ENCODE measurements around the gene IFIT5.

DNA sequence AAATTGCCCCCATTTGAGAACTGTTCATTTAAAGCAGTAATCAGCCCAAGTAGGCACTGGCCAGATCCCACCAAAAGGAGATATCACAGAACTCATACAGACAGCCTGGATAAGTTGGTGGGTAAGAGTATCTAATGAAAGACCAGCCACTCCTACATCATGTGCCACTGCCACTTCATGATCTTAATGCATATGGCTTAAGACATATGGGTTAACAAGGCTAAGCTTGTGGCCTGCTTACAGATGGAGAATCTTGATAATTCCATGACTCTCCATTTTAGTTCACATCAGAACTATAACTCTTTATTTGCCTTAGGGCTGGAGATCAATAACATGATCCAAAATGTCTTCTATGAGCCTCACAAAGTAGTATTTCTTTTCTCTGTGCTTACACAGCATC, 43.3 kb upstream of the IFIT5 start:
- TF ChIP-seq, protein P1, sequence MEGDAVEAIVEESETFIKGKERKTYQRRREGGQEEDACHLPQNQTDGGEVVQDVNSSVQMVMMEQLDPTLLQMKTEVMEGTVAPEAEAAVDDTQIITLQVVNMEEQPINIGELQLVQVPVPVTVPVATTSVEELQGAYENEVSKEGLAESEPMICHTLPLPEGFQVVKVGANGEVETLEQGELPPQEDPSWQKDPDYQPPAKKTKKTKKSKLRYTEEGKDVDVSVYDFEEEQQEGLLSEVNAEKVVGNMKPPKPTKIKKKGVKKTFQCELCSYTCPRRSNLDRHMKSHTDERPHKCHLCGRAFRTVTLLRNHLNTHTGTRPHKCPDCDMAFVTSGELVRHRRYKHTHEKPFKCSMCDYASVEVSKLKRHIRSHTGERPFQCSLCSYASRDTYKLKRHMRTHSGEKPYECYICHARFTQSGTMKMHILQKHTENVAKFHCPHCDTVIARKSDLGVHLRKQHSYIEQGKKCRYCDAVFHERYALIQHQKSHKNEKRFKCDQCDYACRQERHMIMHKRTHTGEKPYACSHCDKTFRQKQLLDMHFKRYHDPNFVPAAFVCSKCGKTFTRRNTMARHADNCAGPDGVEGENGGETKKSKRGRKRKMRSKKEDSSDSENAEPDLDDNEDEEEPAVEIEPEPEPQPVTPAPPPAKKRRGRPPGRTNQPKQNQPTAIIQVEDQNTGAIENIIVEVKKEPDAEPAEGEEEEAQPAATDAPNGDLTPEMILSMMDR (conservative IDR thresholded peaks at IDR 0.05; ENCODE audit: low read length) = no peak
- no peak for TF ChIP-seq EZH2phosphoT487 (IDR thresholded peaks at IDR 0.05; ENCODE audit: borderline replicate concordance, low read depth, low read length)
